NCI-H1417 treated with DMSO at 0.1 percent for 48 hours (cell line): ENCODE measurements around the gene GMPR2.
"Not testable (repeated sequence)": the region's sequence is repeated elsewhere in the genome, so short reads cannot be mapped to it uniquely, and the experiment has no call there.

Source experiments
- DNase-seq: peaks from one replicate; lab custom pipeline; 2025; lab: John Stamatoyannopoulos, UW

Gene GMPR2

GRCh38 chr14:24231263-24232120 is 1.2 kb upstream of the GMPR2 start:
- DNase-seq = no peak

DNA sequence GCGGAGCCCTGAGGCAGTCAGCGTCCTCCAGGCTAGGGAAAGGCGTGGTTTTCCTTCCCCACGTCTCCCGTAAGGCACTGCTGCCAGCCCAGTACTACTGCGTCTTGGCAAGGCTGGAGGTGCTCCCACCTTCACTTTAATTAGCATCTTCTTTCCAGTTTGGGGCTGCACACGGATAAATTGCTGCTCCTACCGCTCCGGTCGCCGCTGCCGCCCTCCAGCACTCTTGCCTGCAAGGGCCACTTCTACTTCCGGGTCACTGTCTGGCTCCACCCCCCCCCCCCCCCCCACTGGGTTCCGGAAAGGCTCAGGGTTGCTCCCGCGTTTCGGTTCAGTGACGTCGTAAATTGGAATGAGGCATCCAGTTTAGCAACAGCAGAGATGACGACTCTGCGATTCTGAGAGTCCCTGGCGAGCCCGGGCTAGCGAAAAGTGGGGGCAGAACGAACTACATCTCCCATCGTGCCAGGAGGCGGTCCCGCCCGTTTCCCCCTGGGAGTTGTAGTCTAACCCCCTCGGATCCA is 546 bp upstream of the GMPR2 start, which contains the start of gene NEDD8:
TSS of gene NEDD8 (minus strand) at position 247 of the 524 bp plus-strand sequence. CDS start at position 147, 100 bp downstream.
- peak; percentile 91 for DNase-seq

GRCh38 chr14:24233538-24233866 is 773 bp downstream of the GMPR2 start:
- no peak for DNase-seq

DNA sequence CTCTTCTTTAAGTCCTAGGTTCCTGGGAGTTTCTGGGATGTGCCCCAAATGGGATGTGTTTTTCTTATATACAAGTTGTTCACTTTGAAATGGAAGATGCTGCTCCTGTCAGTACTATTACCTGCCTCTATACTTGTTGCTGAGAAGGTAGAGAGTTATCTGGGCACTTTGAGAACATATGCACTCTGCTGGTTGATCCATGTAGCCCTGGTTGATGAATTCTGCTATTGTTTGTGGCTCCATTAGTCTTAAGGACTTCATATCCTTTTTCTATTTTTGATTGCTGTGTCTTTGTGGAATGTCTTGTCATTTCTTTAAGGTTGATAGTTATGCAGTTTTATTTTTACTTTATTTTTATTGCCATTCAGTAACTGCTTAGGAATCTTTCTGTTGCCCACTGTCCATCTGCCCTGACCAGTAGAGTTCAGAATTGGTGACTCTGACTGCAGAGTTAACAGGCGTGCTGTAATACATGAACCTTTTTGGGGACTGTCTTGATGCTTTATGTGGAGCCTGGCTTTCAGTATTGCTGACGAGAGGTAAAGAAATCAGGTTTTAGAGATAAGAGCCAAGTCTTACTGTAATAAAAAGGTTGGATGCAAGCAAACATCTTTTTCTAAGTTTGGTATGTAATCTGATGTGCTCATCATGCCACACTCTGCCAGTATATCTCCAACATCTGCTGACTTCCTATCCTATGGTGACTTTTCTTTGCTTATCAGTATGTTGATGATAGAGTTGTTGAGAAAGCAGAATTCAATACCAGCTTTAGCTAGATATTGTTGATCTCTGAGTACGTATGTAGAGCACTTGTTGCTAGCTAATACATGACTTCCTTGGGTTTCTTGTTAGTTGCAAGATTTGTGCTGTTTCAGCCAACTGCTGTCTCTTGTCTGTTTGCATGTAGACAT is 1.6 kb downstream of the GMPR2 start:
- DNase-seq = no peak

GRCh38 chr14:24235804-24236688 is 3.3 kb downstream of the GMPR2 start:
- no peak for DNase-seq

GRCh38 chr14:24236689-24237462 is 4.1 kb downstream of the GMPR2 start:
- DNase-seq = no peak

- no peak for DNase-seq
These were observed 4.8 kb downstream of the GMPR2 start for GRCh38 chr14:24237463-24237955.

GRCh38 chr14:24238123-24238522 is 5.4 kb downstream of the GMPR2 start:
- no peak for DNase-seq

DNA sequence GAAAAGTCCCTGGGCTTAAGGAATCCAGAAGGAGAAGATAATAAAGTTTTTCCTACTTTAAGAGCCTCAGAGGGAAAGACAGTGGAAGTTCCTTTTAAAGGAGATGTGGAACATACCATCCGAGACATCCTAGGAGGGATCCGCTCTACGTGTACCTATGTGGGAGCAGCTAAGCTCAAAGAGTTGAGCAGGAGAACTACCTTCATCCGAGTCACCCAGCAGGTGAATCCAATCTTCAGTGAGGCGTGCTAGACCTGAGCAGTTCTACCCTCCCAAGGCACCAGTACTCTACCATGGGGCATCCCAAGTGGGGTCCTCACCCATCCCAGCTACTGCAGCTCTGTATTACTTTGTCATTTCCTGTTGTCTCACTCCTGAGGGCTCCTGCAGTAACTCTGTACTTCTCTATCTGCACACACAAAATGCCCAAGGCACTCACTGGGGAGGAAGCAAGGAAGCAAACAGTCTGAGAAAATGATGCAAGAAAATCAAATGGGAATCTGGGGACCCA is 5.9 kb downstream of the GMPR2 start:
- DNase-seq = no peak

GRCh38 chr14:24240110-24240918 is 7.6 kb downstream of the GMPR2 start:
- no peak for DNase-seq

DNA sequence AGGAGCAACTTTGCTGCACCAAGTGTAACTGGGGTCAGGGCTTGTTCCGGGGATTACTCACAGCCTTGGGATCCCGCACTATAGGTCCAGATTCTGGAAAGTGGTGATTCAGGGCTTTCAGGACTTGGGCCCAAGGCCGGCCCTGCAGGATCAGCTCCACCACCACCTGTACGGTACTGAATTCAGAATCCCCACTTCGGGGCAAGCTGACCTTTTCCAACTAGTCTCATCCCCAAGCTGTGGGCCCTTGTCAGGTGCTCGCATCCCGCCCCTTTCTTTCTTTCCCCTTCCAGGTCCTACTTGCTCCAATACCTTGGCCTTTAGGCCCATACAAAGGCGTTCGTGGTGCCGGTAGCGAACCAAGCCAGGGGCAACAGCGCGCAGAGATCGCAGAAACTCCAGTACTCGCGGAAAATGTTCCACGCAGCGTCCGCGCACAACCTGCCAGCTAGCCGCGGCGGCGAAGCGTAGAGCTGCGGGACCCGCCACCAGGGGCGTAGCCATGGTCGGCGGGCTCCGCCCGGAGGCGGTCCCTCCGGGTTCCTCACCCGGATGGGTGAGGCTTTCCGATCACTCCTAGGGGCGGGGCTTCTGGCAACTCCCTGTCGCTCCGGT is 9.2 kb downstream of the GMPR2 start:
- DNase-seq = no peak

GRCh38 chr14:24243336-24243836 is 10.7 kb downstream of the GMPR2 start:
- DNase-seq = no peak

- DNase-seq = not testable (repeated sequence)
These were observed 12.6 kb downstream of the GMPR2 start for GRCh38 chr14:24245350-24245749.

DNA sequence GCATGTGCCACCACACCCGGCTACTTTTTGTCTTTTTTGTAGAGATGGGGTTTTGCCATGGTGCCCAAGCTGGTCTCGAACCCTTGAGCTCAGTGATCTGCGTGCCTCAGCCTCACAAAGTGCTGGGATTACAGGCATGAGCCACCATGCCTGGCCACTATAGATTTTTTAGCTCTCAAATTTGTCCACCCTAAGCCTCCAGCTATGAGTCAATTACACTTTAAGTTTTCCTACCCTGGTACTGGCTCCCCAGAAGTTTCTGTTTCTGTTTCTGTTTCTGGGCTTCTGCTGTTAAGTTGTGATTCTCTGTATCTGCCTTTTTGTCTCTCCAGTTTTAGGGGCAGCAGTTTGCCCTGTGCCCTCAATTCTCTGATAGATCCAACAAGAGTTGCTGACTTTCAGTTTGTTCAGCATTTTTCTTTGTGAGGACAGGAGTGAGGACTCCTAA is 14.1 kb downstream of the GMPR2 start:
- no peak for DNase-seq

GRCh38 chr14:24247422-24247821 is 14.7 kb downstream of the GMPR2 start:
- no peak for DNase-seq

DNA sequence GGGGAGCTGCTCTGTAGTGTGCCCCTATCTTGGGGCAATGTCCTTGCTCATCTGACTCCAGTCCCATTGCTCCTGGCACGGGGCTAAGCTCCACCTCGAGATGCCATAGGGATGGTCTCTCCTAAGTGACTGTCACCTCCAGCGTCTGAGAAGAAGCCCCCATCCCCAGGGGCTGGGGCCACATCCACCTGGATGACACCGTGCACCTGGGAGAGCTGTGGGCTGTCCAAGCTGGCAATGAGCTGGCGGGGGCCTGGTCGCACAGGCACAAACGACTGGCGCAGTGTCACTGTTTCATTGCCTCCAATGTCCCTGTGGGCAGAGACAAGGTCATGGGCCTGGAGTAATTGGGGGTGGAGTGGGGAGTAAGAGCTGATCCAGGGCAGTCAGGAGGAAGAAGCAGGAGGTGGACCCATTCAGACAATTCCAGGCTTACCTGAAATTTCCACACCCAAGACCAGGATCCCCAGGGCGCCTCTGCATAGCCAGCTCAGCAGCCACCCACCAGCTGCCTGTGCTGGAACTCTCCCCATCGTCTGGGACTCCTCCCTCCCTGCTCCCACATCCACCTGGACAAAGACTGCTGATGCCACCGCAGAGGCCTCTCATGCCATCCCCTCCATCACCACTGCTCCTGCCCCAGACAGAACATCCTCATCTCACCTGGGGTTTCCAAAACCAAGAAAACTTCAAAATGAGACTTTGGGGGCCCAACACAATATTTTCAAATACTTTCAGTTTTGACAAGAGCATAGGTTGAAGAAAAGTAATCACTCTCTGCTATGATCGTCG is 16.7 kb downstream of the GMPR2 start:
- DNase-seq = no peak

- no peak for DNase-seq
These were observed 17.6 kb downstream of the GMPR2 start for GRCh38 chr14:24250354-24250753.

GRCh38 chr14:24251880-24252288 is 19.2 kb downstream of the GMPR2 start:
- no peak for DNase-seq
